Panc1 (cell line): ENCODE measurements around the gene RNASEH1. TPM values are rescaled to one million over a fixed set of nuclear protein-coding genes. Genes with fewer than 3 reads are reported as not detected.
"Not testable (repeated sequence)": the region's sequence is repeated elsewhere in the genome, so short reads cannot be mapped to it uniquely, and the experiment has no call there.

ENCODE experiments used
- ATAC-seq: fragments of 200-7000 bp; cut with Tn5 transposase; 2 replicates; pipeline ENCODE4 v1.9.1; 2020; ENCODE audit warnings: mild to moderate bottlenecking, moderate library complexity
- BruUV-seq: library from RNA; stranded (reverse); fragments of 400-500 nt; replicated peaks from 2 replicates; lab custom pipeline; 2021; lab: Mats Ljungman, UMichigan
- CTCF ChIA-PET: fragments of 300-600 bp; sonication (Branson Sonifier 250); formaldehyde crosslinking; loops from one replicate; lab custom pipeline; 2022; ENCODE audit warnings: antibody characterized with exemption; lab: Charles Lee
- POLR2A ChIA-PET: fragments of 300-600 bp; sonication (Branson Sonifier 250); formaldehyde crosslinking; loops from one replicate; lab custom pipeline; 2022; ENCODE audit warnings: antibody characterized with exemption; lab: Charles Lee
- DNase-seq: peaks from one replicate; pipeline ENCODE4 v3.0.0-alpha.2; 2010; ENCODE audit warnings: low read depth, low spot score
- H3K27ac ChIP-seq: 2 replicates; pipeline ENCODE4 v1.5.1; 2011; ENCODE audit warnings: mild to moderate bottlenecking, low read length, inconsistent platforms
- H3K27me3 ChIP-seq: fragments of 200-500 bp; sonication (Bioruptor generic); 2 replicates; pipeline ENCODE4 v1.6.0; 2014; ENCODE audit warnings: low read length, inconsistent platforms; ENCODE audit not compliant: control insufficient read depth, insufficient read depth
- H3K36me3 ChIP-seq: fragments of 200-500 bp; sonication (Bioruptor generic); 2 replicates; pipeline ENCODE4 v1.5.1; 2014; ENCODE audit warnings: inconsistent platforms, mild to moderate bottlenecking, low read length, moderate library complexity; ENCODE audit not compliant: control insufficient read depth, insufficient read depth
- H3K4me1 ChIP-seq: 2 replicates; pipeline ENCODE4 v1.5.1; 2011; ENCODE audit warnings: inconsistent platforms, mild to moderate bottlenecking, low read length, moderate library complexity; ENCODE audit not compliant: control insufficient read depth, insufficient read depth
- H3K4me3 ChIP-seq, 2 experiments: 2 replicates each; pipeline ENCODE4 v1.5.1; 2011 to 2012; ENCODE audit warnings: low read depth in 2 of 2, low read length in 2 of 2, mild to moderate bottlenecking in 2 of 2, inconsistent platforms in 1 of 2, moderate library complexity in 1 of 2
- H3K9me3 ChIP-seq: fragments of 200-500 bp; sonication (Bioruptor generic); 2 replicates; pipeline ENCODE4 v1.5.1; 2014; ENCODE audit warnings: low read depth, mild to moderate bottlenecking, inconsistent platforms, low read length, moderate library complexity; ENCODE audit not compliant: control insufficient read depth, insufficient read depth
- POLR2AphosphoS5 ChIP-seq: IDR thresholded peaks from 2 replicates; pipeline ENCODE4 v1.6.1; 2012; ENCODE audit warnings: mild to moderate bottlenecking, low read depth, low read length, moderate library complexity
- SIN3A ChIP-seq: IDR thresholded peaks from 2 replicates; pipeline ENCODE4 v1.6.1; 2012; ENCODE audit warnings: low read depth, mild to moderate bottlenecking, low read length, moderate library complexity, borderline replicate concordance; ENCODE audit not compliant: insufficient read depth
- TCF7L2 ChIP-seq: IDR thresholded peaks from 2 replicates; pipeline ENCODE4 v1.6.1; 2011; ENCODE audit warnings: mild to moderate bottlenecking, low read depth, low read length, inconsistent platforms
- in situ Hi-C: cut with HindIII; loops from 2 replicates; pipeline ENCODE4 v1.10.0; 2016; ENCODE audit warnings: low sequenced_read_pairs, low pct_unique_long_range_greater_than_20kb
- intact Hi-C: fragments of 100-400 bp; cut with micrococcal nuclease; formaldehyde crosslinking; loops from one replicate; pipeline ENCODE4 v1.10.0; 2022; ENCODE audit not compliant: unreplicated experiment
- total RNA-seq: library from RNA; stranded (reverse); gene quantifications from one replicate; pipeline ENCODE4 v1.2.1, GENCODE V29; 2021; ENCODE audit not compliant: unreplicated experiment
- TF ChIP-seq, protein P1 (sequence below), 2 experiments: IDR thresholded peaks; 2 replicates each; pipeline ENCODE4 v1.6.1; 2011 to 2012; ENCODE audit warnings: low read depth in 2 of 2, control low read depth in 1 of 2, low read length in 1 of 2, mild to moderate bottlenecking in 1 of 2, moderate library complexity in 1 of 2; ENCODE audit not compliant: insufficient read depth in 1 of 2
- TF ChIP-seq, protein P2 (sequence below): fragments of 450-650 bp; IDR thresholded peaks from 2 replicates; pipeline ENCODE4 v1.5.1; 2017; ENCODE audit warnings: mild to moderate bottlenecking

The RNASEH1 gene
- total RNA-seq, 1 experiment from 2014 or later, result 43.7 TPM

DNA sequence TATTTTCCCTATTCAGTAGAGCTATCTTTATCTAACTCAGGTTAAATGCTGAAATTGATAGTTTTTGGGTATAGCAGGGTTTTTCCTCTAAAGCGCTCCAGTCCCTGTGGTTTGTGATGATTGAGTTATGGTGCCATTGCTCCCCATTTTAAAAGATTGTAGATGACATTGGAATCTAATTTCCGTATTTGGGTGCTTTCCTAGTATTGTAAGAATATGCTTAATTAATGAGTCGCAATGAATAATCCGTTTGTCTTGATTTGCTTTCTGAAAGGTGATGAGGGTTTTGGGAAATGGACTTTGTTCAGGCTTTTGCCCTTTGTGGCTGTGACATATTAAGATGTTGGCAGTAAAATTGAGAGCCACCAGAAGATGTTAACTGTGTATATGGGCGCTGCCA lies 20.9 kb upstream of the RNASEH1 start:
- no peak for TF ChIP-seq SIN3A
- TF ChIP-seq, protein P1, sequence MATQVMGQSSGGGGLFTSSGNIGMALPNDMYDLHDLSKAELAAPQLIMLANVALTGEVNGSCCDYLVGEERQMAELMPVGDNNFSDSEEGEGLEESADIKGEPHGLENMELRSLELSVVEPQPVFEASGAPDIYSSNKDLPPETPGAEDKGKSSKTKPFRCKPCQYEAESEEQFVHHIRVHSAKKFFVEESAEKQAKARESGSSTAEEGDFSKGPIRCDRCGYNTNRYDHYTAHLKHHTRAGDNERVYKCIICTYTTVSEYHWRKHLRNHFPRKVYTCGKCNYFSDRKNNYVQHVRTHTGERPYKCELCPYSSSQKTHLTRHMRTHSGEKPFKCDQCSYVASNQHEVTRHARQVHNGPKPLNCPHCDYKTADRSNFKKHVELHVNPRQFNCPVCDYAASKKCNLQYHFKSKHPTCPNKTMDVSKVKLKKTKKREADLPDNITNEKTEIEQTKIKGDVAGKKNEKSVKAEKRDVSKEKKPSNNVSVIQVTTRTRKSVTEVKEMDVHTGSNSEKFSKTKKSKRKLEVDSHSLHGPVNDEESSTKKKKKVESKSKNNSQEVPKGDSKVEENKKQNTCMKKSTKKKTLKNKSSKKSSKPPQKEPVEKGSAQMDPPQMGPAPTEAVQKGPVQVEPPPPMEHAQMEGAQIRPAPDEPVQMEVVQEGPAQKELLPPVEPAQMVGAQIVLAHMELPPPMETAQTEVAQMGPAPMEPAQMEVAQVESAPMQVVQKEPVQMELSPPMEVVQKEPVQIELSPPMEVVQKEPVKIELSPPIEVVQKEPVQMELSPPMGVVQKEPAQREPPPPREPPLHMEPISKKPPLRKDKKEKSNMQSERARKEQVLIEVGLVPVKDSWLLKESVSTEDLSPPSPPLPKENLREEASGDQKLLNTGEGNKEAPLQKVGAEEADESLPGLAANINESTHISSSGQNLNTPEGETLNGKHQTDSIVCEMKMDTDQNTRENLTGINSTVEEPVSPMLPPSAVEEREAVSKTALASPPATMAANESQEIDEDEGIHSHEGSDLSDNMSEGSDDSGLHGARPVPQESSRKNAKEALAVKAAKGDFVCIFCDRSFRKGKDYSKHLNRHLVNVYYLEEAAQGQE (IDR thresholded peaks at IDR 0.05; ENCODE audit: insufficient read depth in 1 of 2, low read depth in 2 of 2, low read length in 1 of 2), result no peak
- no peak for TF ChIP-seq POLR2AphosphoS5
- TF ChIP-seq TCF7L2, result no peak
- TF ChIP-seq, protein P2, sequence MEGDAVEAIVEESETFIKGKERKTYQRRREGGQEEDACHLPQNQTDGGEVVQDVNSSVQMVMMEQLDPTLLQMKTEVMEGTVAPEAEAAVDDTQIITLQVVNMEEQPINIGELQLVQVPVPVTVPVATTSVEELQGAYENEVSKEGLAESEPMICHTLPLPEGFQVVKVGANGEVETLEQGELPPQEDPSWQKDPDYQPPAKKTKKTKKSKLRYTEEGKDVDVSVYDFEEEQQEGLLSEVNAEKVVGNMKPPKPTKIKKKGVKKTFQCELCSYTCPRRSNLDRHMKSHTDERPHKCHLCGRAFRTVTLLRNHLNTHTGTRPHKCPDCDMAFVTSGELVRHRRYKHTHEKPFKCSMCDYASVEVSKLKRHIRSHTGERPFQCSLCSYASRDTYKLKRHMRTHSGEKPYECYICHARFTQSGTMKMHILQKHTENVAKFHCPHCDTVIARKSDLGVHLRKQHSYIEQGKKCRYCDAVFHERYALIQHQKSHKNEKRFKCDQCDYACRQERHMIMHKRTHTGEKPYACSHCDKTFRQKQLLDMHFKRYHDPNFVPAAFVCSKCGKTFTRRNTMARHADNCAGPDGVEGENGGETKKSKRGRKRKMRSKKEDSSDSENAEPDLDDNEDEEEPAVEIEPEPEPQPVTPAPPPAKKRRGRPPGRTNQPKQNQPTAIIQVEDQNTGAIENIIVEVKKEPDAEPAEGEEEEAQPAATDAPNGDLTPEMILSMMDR, result no peak
- POLR2A ChIA-PET, result interaction anchor here (0.8 kb wide), 1 partner anchor 21 kb away, joined by 6 read pairs; the partner anchor contains the start of gene RNASEH1
- H3K27ac ChIP-seq, result no peak overlapping the region
- CTCF ChIA-PET, result no interaction called here
- DNase-seq (no peak), ATAC-seq (no peak)
- H3K4me1 ChIP-seq, result peaks cover 28% of the 10 kb centered on the region
- H3K36me3 ChIP-seq, result peaks cover 66% of the 10 kb centered on the region
- H3K9me3 ChIP-seq, result no peaks in the 10 kb centered on the region
- no peaks in the 10 kb centered on the region for H3K27me3 ChIP-seq
- peak overlapping the region in 1 of 2 experiments; percentile 99; a peak in 1 of 4 replicates for H3K4me3 ChIP-seq
- BruUV-seq, result no TSS peak
- in situ Hi-C loops, result no loop called here
- intact Hi-C loops, result loop anchor here (5.0 kb wide), 1 partner anchor 73 kb away; no protein-coding TSS in a partner anchor

DNA sequence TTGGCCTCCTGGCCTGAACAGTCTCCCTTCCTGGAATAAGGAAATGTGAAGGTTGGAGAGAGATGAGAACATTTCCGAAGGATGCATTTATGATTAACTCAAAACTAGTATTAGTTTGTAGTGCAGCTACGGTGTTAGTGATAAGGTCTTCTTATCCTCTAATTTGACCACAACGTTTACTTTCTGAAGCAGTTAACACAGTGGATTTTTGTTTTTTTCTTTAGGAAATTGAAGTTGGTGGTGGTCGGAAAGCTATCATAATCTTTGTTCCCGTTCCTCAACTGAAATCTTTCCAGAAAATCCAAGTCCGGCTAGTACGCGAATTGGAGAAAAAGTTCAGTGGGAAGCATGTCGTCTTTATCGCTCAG lies 18.1 kb upstream of the RNASEH1 start:
- H3K27me3 ChIP-seq, DNase-seq, BruUV-seq, H3K9me3 ChIP-seq, ATAC-seq, POLR2A ChIA-PET, in situ Hi-C loops, CTCF ChIA-PET: not testable (repeated sequence)
- H3K27ac ChIP-seq, result peak overlapping the region; percentile 93
- peaks cover 48% of the 10 kb centered on the region for H3K36me3 ChIP-seq
- peak overlapping the region; percentile 73 to 99 for H3K4me3 ChIP-seq
- H3K4me1 ChIP-seq, result peaks cover 33% of the 10 kb centered on the region
- intact Hi-C loops, result loop anchor here (5.0 kb wide), 1 partner anchor 76 kb away; no protein-coding TSS in a partner anchor

- TF ChIP-seq, protein P2, result no peak
- no peak for TF ChIP-seq POLR2AphosphoS5
- no peak for TF ChIP-seq SIN3A
- TF ChIP-seq, protein P1 (IDR thresholded peaks at IDR 0.05; ENCODE audit: insufficient read depth in 1 of 2, low read depth in 2 of 2, low read length in 1 of 2), result no peak
- no peak for TF ChIP-seq TCF7L2
- Histone ChIP-seq H3K9me3 (no peaks in the 10 kb centered on the region), H3K27me3 (no peaks in the 10 kb centered on the region), H3K4me3 (peak overlapping the region; percentile 73 to 99), H3K36me3 (peaks cover 43% of the 10 kb centered on the region), H3K4me1 (peaks cover 35% of the 10 kb centered on the region), H3K27ac (peak overlapping the region; percentile 93)
- in situ Hi-C loops (no loop called here), intact Hi-C loops (loop anchor here (5.0 kb wide), 1 partner anchor 77 kb away; no protein-coding TSS in a partner anchor)
- no peak for DNase-seq
- ChIA-PET CTCF (no interaction called here), POLR2A (no interaction called here)
- BruUV-seq, result no TSS peak
- ATAC-seq, result peak; percentile 50
These were observed 17.6 kb upstream of the RNASEH1 start for GRCh38 chr2:3575534-3576262.
